Right hindlimb (tissue), 1 donor: ENCODE results near the gene SORCS2.

Source experiments
- DNase-seq: peaks from one replicate; pipeline ENCODE4 v3.0.0-alpha.2; 2018

The SORCS2 gene

GRCh38 chr4:7309181-7309580 is 116.8 kb downstream of the SORCS2 start:
- DNase-seq, result no peak

DNA sequence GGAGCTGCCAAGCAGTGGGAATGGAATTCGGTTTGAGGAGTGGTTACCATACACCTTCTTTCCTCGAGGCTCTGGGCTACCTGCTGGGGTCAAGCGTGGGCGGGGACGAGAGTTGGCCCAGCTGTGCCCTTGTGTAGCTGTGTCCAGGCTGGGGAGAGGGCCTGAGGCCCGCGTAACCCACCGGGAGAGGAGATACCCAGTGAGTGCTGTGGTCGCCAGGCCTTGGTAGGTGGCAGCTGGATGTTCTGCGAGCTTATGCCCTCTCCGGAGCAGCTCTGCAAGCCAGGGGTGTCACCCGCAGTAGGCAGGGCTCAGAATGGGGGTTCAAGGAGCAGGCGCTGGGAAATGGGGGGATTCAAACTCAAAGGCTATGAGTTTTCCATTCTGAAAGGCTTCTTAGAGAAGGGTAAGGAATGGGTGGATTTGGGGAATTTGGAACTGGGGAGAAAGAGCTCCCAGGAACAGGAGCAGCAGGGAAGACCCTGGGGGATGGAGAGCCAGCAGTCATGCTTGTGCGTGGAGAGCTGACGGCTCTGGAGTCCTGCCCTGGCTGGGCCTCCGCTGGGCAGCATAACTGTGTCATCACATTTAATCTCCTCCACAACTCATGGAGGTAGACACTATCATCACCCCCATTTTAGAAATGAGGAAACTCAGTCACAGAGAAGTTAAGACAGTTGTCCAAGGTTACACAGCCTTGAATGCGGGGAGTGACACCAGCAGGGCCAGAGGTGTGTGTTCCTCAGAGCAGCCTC is 117.5 kb downstream of the SORCS2 start:
- DNase-seq, result no peak

DNA sequence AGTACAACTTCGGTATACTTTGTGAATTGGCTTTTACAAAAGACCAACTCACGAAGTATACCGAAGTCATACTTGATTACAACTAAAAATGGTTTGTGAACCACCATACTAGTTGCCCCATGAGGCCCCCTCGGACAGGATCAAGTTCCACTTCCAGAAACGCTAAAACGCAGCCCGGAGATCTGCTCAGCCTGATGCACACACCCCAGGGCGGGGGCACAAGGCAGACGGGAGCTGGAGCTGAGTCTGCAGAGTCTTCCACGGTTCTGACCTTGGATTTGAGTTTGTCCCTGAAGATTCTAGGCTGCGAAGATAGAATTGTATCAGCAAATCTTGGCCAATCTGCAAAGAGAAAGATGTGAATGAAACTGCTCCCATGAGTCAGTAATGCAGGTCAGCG is 118.1 kb downstream of the SORCS2 start:
- DNase-seq, result no peak

- DNase-seq, result no peak
Observed at GRCh38 chr4:7311205-7311604, 118.9 kb downstream of the SORCS2 start.

DNA sequence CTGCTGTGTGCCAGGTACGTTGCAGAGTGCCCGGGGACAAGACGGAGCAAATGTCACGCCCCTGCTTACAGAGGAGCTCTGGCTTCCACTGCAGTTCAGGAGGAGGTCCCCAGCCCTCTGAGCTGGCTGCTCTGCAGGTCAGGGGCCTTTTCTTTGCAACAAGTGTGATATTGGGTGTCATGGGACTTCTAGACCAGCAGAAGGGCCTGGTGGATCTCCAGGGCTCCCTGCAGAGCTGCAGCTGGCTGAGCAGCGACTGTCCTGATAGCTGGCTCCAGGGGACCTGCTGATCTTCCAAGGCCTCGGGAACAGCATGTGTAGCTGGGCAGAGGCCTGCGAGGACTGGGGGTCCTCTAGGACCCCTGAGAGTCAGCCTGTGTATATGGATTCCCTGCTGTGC is 120.4 kb downstream of the SORCS2 start:
- DNase-seq, result no peak

- no peak for DNase-seq
Observed at GRCh38 chr4:7313347-7313811, 121.0 kb downstream of the SORCS2 start.

DNA sequence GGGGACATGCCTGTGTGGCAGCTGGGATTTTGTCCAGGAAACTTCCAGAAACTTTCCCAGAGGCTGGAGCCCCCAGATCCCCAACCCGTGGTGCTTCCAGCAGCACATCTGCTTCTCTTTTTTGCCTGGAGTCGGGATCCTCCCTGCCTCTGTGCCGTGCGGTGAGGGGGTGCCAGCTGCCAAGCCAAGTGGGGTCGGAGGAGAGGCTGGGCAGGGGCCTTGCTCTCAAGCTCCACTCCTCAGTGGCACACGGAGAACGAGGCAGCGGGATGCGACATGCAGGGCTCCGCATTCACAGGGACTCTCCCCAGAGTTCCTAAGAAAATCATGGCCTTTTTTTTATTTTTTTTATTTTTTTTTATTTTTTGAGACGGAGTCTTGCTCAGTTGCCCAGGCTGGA is 121.7 kb downstream of the SORCS2 start:
- DNase-seq, result no peak

- DNase-seq, result no peak
Observed at GRCh38 chr4:7315286-7315685, 122.9 kb downstream of the SORCS2 start.

DNA sequence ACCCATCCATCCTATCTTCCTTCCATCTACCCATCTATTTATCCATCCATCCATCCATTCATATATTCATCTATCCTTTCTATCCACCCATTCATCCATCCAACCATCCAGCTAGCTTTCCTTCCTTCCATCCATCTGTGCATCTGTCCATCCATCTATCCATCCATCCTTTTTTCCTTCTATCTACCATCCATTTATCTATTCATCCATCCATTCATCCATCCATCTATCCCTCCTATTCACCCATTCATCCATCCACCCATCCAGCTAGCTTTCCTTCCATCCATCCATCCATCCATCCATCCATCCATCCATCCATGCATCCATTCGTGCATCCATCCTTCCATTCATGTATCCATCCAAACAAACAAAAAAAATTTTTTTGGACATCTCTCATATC is 123.6 kb downstream of the SORCS2 start:
- DNase-seq, result no peak

GRCh38 chr4:7319024-7319423 is 126.7 kb downstream of the SORCS2 start:
- no peak for DNase-seq

GRCh38 chr4:7320206-7320797 is 128.0 kb downstream of the SORCS2 start:
- no peak for DNase-seq

GRCh38 chr4:7322166-7322991 is 130.0 kb downstream of the SORCS2 start:
- DNase-seq, result no peak

DNA sequence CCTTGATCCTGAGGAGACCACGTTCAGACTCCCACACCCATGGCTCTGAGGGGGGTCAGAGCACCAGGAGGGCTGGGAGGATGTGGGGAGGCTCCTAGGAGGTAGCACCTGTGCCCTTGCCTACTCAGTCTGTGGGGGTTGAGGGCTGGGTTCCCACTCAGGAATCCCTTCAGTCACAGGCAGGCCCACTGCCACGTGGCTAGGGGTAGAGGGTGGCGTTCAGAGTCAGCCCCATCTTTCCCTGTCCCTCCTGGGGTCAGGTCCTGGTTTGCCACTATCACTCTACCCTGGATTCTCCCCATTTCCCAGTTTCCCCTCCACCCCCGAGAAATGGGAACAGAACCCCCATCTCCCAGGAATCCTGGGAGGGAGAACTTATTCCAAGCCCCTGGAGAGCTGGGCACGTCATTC is 131.1 kb downstream of the SORCS2 start:
- no peak for DNase-seq

GRCh38 chr4:7323872-7324650 is 131.7 kb downstream of the SORCS2 start:
- no peak for DNase-seq

DNA sequence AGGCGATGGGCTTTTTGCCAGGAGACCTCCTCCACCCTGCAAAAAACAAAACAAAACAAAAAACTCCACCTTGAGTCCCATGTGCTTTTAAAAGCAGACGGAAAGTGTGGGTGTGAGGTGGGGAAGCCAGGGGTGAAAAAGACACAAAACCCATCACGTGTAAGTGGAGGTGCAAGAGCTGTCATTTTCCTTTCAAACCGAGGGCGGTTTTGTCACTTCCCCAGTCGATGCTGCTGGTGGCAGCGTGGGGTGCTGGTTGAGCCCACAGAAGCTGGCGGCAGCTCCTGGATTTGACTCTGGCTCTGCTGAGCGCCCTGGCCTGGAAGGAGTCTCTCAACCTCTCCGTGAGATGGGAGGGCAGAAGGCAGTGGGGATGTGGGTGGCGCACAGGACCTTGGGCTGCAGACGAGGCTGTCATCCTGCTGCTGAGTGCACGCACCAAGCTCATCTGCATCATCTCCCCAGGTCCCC is 132.3 kb downstream of the SORCS2 start:
- DNase-seq, result no peak

- no peak for DNase-seq
Observed at GRCh38 chr4:7325541-7325940, 133.2 kb downstream of the SORCS2 start.

GRCh38 chr4:7326306-7326692 is 134.0 kb downstream of the SORCS2 start:
- no peak for DNase-seq

DNA sequence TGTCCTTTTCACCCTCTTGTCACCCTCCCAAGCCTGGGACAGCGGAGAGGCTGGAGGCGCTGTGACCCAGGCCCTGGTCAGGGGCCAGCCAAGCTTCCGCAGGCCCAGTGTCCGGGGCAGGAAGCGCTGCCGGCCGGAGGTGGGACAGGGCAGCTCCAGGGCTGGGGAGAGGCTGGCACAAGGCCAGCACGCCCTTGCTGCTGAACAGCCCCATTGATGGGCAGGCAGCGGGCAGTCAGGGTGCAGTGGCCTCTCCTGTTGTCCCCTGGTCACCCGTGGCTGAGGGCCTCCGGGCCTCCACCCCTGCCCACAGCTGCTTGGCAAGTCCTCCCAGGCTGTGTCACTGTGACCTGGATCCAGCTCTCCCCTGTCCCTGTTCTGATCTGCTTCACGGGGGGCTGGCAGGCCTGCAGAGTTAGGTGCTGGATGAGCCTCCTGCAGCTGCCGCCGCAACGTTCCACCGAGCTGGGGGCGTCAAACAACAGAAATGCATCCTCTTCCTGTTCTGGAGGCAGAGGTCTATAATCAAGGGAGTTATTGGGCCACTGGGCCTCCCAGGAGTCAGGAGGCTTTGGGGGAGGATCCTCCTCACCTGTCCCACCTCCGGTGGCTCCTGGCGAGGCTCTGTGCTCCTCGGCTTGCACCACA is 134.5 kb downstream of the SORCS2 start:
- DNase-seq, result no peak

GRCh38 chr4:7327341-7327885 is 135.1 kb downstream of the SORCS2 start:
- no peak for DNase-seq

- DNase-seq, result no peak
Observed at GRCh38 chr4:7328162-7328912, 136.0 kb downstream of the SORCS2 start.
